Stimulated activated CD4-positive, alpha-beta T cell treated with anti-CD3 and anti-CD28 coated beads, TNF-alpha, amount 100 ng/mL, for 48 hours (primary cell): ENCODE measurements around the gene PIP5K1B.
A peak's percentile ranks its signal among the peaks of the same experiment; 100 is the strongest.

Source experiments
- DNase-seq, 3 donors: peaks; one replicate each; pipeline ENCODE4 v3.0.0-alpha.2; 2020; ENCODE audit warnings: low read depth in 3 of 3

PIP5K1B gene

GRCh38 chr9:68817079-68817875 is 112.2 kb downstream of the PIP5K1B start:
- DNase-seq, result no peak

DNA sequence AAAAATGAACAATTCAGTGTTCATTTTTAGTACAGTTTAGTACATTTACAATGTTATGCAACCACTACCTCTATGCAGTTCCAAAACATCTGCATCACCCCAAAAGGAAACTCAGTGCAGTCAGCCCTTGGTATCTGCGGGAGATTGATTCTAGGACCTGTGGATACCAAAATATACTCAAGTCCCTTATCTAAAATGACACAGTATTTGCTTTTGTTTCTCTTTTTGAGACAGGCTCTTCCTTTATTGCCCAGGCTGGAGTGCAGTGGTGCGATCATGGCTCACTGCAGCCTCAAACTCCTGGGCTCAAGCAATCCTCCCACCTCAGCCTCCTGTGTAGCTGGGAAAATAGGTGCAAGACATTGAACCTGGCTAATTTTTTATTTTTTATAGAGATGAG is 114.0 kb downstream of the PIP5K1B start:
- DNase-seq, result no peak

- no peak for DNase-seq
These were observed 116.9 kb downstream of the PIP5K1B start for GRCh38 chr9:68821911-68822310.

GRCh38 chr9:68822596-68823165 is 117.6 kb downstream of the PIP5K1B start:
- no peak for DNase-seq

DNA sequence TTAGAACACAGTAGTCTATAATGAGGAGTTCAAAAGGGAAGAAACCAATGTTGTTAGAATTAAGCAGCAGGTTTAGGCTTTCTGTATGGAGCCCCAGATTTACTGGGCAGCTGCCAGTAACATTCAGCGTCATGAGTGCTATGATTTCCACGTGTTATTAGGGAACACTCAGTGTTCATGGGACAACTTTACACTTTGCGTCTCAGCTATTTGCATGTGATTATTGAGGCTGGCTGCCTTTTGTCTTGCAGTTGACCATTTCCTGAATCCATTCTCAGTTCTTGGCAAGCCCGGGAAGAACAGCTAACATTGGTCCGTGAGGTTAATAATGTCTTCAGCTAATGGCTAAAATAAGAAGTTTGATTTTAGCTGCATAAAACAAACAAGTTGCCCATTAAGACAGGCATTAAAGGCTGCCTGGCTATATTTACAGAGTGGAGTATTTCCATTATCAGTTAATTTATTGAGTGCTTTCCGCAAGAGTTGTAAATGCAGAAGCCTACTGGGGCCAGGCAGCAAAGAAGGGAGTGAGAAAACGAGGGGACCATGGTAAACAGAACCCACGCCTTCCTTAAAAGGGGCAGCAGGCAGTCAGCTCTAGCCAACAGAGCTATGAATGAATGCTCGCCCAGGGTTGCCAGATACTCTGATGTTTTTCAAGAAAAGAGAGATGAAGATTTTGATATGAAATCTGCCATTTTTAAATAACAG is 120.9 kb downstream of the PIP5K1B start:
- no peak for DNase-seq

- DNase-seq, result no peak
These were observed 123.1 kb downstream of the PIP5K1B start for GRCh38 chr9:68827837-68828744.

- no peak for DNase-seq
These were observed 127.1 kb downstream of the PIP5K1B start for GRCh38 chr9:68832101-68832500.

DNA sequence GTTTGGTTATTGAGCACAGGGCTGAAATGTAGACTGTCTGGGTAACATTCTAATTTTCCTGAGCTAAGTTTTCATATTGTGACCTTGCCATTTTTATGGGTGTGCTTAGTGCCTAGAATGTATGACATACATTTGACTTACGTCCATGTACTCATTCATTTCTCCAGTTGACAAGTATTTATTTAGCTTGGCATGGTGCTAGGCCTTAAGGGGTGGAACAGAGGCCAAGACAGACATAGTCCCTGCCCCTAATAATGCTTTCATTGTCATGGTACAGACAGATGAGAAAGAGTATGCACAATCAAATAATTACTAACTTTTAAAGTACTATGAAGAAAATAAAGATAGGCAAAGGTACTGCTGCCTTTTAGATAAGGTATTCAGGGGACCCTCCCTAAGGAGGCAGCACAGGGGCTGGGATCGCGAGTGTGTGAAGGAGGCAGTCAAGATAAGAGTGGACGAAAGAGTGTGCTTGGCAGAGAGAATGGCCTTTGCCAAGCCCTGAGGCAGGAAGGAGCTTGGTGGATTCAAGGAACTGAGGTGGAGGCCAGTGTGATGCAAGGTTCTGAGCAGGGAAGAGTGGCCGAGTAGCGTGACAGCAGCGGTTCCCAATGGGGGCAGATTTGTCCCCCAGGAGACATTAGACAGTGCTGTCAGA is 128.0 kb downstream of the PIP5K1B start:
- DNase-seq, result no peak

DNA sequence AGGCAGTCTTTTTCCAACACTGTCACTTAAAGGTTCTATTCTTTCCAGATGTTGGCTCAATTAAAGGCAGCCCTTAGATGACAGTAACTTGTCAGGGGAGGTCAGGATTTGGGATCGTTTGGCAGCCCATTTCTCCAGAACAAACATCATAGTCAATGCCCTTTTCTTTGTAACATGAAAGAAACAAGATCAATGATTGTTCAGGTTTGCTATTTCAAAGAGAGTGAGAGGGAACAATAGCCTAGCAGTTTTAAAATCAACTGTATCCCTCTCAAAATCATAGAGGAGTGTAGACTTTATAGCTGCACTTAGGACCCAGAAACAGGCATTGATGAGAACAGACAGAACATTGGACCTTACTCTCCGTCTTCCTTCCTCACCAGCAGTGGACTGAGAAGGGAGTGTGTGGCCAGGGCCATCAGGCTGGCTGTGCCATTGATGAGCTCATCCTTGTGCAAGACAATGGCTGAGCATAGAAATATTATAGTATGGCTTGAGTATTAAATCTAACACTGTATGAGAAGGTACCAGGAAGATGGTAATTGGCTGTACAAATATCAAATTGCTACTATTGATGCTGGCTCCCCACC is 130.0 kb downstream of the PIP5K1B start:
- DNase-seq, result no peak

DNA sequence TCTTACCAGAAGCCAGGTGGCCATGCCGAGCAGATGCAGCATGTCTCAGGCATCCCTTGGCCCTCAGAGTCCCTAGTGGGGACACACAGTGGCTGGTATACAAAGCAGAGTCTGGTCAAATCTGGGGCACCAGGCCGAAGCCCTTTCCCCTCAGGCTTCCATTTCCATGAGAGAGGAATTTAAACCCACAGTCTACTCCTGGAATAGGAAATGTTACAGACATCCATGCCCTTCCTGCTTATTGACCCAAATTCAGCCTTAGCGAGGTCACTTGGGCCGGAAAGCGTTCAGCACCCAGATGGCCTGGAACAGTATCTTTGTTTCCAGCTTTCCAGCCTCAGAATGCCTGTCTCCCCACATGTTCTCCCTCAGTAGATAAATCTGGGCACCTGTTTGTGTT is 131.7 kb downstream of the PIP5K1B start:
- DNase-seq, result no peak

DNA sequence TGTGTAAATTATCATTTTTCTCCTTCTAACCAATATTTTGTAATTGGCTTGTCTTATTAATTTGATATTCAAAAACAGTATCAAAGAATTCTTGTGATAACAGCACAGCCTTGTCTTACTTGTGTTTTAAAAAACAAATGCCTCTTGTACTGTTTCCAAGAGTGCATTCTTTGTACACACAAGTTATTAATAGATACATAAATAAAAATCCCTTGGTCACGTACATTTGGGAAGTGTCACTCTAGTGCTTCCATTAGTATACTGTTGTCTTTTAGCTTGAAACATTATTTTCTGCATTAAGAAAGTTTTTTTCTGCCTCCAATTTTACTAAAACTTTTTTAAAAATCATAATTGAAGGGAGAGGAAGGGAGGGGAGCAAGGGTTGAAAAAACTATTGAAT is 133.2 kb downstream of the PIP5K1B start:
- DNase-seq, result no peak

- DNase-seq, result no peak
These were observed 136.4 kb downstream of the PIP5K1B start for GRCh38 chr9:68841276-68842052.

DNA sequence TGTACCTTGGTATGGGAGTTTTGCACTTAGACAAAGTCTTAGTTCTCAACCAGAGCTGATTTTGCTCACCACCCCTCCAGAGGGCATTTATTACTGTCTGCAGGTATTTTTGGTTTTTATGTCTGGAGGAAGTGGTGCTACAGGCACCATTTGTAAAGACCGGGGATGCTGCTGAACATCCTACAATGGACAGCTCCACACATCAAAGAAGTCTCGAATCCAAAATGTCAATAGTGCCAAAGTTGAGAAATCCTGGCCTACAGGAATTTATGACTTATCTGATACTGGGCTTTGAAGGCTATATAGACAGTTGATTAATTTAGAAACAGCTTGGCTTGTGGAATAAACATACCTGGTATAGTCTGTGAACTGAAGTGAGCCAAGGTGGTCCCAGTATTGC is 137.5 kb downstream of the PIP5K1B start:
- no peak for DNase-seq

- DNase-seq, result no peak
These were observed 138.2 kb downstream of the PIP5K1B start for GRCh38 chr9:68843239-68843638.

DNA sequence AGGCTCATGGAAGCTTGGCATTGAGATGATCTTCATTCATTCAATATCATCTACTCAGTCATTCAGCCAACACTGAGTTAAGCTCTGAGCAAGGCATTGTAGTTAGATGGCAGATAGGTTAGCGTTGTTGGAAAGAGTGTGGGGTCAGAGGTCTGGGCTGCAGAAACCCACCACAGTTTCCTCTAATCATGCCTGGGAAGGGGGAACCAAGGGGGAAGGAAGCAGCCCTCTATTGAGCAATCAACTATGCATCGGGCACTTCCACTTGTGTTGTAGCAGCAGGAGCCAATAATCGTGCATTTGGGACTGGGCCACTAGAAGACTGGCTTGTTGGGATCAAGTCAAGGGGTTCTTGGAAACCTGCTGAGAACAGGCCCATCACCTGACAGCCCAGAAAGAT is 139.1 kb downstream of the PIP5K1B start:
- no peak for DNase-seq

DNA sequence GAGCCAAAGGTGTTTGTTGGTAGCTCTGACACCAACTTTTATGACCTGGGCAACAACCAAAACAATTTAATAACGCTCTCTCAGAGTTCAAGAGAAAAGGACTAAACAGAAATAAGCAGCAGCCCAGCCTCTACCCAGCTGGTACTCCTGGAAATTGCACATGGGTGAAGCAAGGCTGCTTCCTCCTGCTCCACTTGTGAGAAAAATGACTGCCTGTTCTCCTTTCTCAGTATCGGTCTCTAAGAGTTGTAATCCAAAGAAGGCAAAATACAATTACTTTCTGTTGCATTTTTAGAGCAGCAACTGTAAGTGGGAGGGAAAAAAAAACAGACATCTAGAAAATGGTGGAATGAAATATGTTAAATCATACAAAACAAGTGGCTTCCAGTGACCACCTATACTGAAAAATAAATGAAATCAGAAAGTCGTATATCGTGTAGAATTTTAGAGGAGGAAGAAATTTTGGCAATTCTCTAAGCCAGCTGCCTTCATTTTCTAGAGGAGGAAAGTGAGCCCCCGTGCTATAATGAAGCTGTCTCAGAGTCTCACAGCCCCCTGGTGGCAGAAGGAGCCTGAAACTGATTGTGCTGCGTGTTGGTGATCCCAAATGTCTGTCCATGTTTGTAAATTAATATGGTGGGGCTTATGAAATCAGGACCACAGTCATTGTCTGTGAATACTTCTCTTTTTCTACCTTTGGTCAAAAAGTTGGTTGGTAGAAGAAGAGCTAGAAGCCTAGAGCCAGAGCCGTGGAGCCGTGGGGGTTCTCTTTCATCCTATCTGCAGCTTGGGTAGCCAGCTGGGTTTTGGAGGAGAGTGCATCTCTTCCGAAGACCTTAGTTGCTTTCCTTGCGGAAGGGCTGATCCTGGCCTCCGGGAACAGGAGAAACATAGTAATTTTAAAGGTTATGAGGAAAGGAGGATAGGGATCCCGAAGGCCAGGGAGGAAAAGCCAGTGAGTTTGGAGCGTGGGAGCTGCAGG is 139.9 kb downstream of the PIP5K1B start:
- DNase-seq, result peak in 1 of 3 donors; percentile 15

DNA sequence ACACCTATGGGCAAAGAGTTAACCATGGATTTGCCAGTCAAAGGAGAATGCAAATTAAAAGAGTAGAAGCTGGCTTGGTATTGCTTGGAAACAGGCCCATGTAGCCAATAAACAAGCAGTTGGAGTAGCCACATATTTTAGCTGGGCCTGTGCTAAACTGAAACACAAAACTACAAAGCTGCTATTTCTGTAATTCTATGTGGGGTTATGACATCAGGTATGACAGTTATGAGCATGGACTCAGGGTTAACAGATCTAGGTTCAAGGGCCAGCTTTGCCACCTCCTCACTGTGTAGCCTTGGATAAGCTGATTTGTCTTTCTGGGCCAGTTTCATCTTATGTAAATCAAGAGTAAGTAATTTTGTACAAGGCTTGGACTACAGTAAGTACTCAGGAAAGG is 142.7 kb downstream of the PIP5K1B start:
- no peak for DNase-seq

- DNase-seq, result no peak
These were observed 146.6 kb downstream of the PIP5K1B start for GRCh38 chr9:68851657-68852056.

GRCh38 chr9:68852941-68853340 is 147.9 kb downstream of the PIP5K1B start:
- DNase-seq, result no peak
